Measurements from ENCODE around the gene PRR12. TPM values are rescaled to one million over a fixed set of nuclear protein-coding genes. Genes with fewer than 3 reads are reported as not detected.

Gene PRR12
- total and polyA plus RNA-seq, 4 donors = 0.86 to 3.5 (median 2.8) TPM

DNA sequence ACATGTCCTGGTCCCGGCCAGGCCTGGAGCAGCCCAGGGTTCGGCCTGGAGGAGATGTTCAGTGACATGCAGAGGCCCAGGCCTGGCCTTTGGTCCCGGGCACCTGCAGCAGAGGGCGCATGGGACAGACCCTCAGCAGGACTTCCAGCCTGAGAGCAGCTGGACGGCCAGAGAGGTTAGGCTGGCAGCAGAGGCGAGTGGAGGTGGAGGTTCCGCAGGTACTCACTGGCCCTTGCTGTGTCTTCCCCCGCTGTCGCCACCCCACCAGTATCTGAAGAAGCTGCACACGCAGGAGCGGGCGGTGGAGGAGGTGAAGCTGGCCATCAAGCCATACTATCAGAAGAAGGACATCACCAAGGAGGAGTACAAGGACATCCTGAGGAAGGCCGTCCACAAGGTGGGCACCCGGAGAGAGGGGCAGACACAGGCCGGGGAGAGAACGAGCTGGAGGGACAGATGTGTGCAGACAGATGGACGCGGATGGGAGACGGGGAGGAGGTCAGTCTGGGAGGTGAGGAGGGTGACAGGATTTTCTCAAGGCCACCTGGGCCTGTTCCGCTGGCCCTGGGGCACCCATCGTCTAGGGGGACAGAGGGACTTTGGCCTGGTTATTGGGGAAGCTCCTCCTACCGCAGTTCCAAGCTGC is 66.6 kb downstream of the PRR12 start:
- H3K9ac ChIP-seq (ENCODE audit: low read depth in 1 of 2, low read length in 2 of 2) = no peak overlapping the region
- no peaks in the 10 kb centered on the region for H3K9me3 ChIP-seq (ENCODE audit: control insufficient read depth in 4 of 4, low read length in 3 of 4)
- H3K4me1 ChIP-seq (ENCODE audit: control insufficient read depth in 4 of 4, insufficient read depth in 4 of 4, low read length in 3 of 4) = no peaks in the 10 kb centered on the region
- H3K4me3 ChIP-seq (ENCODE audit: low read depth in 1 of 3, low read length in 3 of 3) = no peak overlapping the region
- H3K36me3 ChIP-seq (ENCODE audit: control insufficient read depth in 4 of 4, insufficient read depth in 3 of 4, low read depth in 1 of 4, low read length in 3 of 4) = peaks cover 29 to 85% (median 41%) of the 10 kb centered on the region in 4 donors
- no peaks in the 10 kb centered on the region for H3K27me3 ChIP-seq (ENCODE audit: control insufficient read depth in 4 of 4, insufficient read depth in 4 of 4, low read length in 3 of 4)
- 93% methylated on average over 22 of the region's 22 CpGs for WGBS
- no peak for DNase-seq (ENCODE audit: low spot score)
- no peak overlapping the region for H3K27ac ChIP-seq (ENCODE audit: low read depth in 1 of 2, low read length in 2 of 2)
- TF ChIP-seq JUND (IDR thresholded peaks at IDR 0.05) = no peak
- no peak for TF ChIP-seq RAD21 (IDR thresholded peaks at IDR 0.05)
- TF ChIP-seq TAF1 (conservative IDR thresholded peaks at IDR 0.05) = no peak
- no peak for TF ChIP-seq RXRA (IDR thresholded peaks at IDR 0.05)
- no peak for TF ChIP-seq NR2F2 (IDR thresholded peaks at IDR 0.05)
- TF ChIP-seq, protein P1, sequence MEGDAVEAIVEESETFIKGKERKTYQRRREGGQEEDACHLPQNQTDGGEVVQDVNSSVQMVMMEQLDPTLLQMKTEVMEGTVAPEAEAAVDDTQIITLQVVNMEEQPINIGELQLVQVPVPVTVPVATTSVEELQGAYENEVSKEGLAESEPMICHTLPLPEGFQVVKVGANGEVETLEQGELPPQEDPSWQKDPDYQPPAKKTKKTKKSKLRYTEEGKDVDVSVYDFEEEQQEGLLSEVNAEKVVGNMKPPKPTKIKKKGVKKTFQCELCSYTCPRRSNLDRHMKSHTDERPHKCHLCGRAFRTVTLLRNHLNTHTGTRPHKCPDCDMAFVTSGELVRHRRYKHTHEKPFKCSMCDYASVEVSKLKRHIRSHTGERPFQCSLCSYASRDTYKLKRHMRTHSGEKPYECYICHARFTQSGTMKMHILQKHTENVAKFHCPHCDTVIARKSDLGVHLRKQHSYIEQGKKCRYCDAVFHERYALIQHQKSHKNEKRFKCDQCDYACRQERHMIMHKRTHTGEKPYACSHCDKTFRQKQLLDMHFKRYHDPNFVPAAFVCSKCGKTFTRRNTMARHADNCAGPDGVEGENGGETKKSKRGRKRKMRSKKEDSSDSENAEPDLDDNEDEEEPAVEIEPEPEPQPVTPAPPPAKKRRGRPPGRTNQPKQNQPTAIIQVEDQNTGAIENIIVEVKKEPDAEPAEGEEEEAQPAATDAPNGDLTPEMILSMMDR (IDR thresholded peaks at IDR 0.05; ENCODE audit: low read depth, low read length, missing input control) = no peak
- TF ChIP-seq FOXA1 (IDR thresholded peaks at IDR 0.05) = no peak
- TF ChIP-seq SP1 (IDR thresholded peaks at IDR 0.05) = no peak
- TF ChIP-seq HNF4G (IDR thresholded peaks at IDR 0.05) = no peak
- TF ChIP-seq GABPA (IDR thresholded peaks at IDR 0.05 in 1 of 2, conservative IDR thresholded peaks at IDR 0.05 in 1 of 2) = no peak
- TF ChIP-seq ZBTB33 (IDR thresholded peaks at IDR 0.05) = no peak
- no peak for TF ChIP-seq HNF4A (conservative IDR thresholded peaks at IDR 0.05)
- no peak for TF ChIP-seq EGR1 (IDR thresholded peaks at IDR 0.05; ENCODE audit: low read depth in 2 of 2)
- TF ChIP-seq FOXA2 (IDR thresholded peaks at IDR 0.05) = no peak
- no peak for TF ChIP-seq YY1 (IDR thresholded peaks at IDR 0.05)
- TF ChIP-seq, protein P2, sequence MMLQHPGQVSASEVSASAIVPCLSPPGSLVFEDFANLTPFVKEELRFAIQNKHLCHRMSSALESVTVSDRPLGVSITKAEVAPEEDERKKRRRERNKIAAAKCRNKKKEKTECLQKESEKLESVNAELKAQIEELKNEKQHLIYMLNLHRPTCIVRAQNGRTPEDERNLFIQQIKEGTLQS (IDR thresholded peaks at IDR 0.05) = no peak
- TF ChIP-seq REST (IDR thresholded peaks at IDR 0.05) = no peak
- TF ChIP-seq, protein P3, sequence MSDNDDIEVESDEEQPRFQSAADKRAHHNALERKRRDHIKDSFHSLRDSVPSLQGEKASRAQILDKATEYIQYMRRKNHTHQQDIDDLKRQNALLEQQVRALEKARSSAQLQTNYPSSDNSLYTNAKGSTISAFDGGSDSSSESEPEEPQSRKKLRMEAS (IDR thresholded peaks at IDR 0.05) = no peak

All from liver (tissue), 9 donors.